Lower leg skin (tissue), 3 donors: Measurements from ENCODE around the gene SNRPE.

Experiments
- POLR2A ChIP-seq, 2 donors: fragments of 450-650 bp; IDR thresholded peaks; one replicate each; pipeline ENCODE4 v1.6.1; 2016 to 2017; ENCODE audit warnings: antibody characterized with exemption in 2 of 2, mild to moderate bottlenecking in 1 of 2, moderate library complexity in 1 of 2
- TF ChIP-seq, protein P1 (sequence below), 3 donors: fragments of 450-650 bp; IDR thresholded peaks; one replicate each; pipeline ENCODE4 v1.5.1; 2016; ENCODE audit warnings: antibody characterized with exemption in 3 of 3, mild to moderate bottlenecking in 3 of 3, moderate library complexity in 2 of 3

DNA sequence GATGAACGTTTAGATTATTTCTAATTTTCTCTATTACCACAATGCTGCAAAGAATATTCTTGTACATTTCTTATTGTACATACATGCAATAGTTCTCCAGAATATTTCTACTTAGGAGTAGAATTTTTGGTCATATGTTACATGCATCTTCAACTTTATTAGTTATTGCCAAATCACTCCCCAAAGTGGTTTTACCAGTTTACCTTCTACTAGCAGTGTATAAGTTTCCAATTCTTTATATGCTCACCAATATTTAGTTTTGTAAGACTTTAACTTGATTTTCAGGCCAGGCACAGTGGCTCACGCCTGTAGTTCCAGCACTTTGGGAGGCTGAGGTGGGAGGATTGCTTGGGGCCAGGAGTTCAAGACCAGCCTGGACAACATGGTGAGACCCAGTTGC is 55.4 kb downstream of the SNRPE start:
- TF ChIP-seq, protein P1, sequence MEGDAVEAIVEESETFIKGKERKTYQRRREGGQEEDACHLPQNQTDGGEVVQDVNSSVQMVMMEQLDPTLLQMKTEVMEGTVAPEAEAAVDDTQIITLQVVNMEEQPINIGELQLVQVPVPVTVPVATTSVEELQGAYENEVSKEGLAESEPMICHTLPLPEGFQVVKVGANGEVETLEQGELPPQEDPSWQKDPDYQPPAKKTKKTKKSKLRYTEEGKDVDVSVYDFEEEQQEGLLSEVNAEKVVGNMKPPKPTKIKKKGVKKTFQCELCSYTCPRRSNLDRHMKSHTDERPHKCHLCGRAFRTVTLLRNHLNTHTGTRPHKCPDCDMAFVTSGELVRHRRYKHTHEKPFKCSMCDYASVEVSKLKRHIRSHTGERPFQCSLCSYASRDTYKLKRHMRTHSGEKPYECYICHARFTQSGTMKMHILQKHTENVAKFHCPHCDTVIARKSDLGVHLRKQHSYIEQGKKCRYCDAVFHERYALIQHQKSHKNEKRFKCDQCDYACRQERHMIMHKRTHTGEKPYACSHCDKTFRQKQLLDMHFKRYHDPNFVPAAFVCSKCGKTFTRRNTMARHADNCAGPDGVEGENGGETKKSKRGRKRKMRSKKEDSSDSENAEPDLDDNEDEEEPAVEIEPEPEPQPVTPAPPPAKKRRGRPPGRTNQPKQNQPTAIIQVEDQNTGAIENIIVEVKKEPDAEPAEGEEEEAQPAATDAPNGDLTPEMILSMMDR (IDR thresholded peaks at IDR 0.05): no peak
- no peak for TF ChIP-seq POLR2A (IDR thresholded peaks at IDR 0.05)
